Left lung (tissue), 14 donors: Measurements from ENCODE around the gene DIRAS1. TPM values are rescaled to one million over a fixed set of nuclear protein-coding genes. Genes with fewer than 3 reads are reported as not detected.
A peak's percentile ranks its signal among the peaks of the same experiment; 100 is the strongest.

Experiments
- ATAC-seq: fragments of 200-7000 bp; cut with Tn5 transposase; one replicate; pipeline ENCODE4 v1.9.1; 2020; ENCODE audit warnings: moderate library complexity
- DNase-seq, 4 donors: peaks; one replicate each; pipeline ENCODE4 v3.0.0-alpha.2; 2013 to 2020
- H3K27ac ChIP-seq, 2 donors: fragments of 200-600 bp; sonication (generic) in 1 of 2; one replicate each; pipeline versions ENCODE4 v1.5.0 to v1.8.0; 2020 to 2021
- H3K27me3 ChIP-seq, 2 donors: fragments of 200-600 bp; sonication (generic) in 1 of 2; one replicate each; pipeline versions ENCODE4 v1.5.0 to v1.8.0; 2020 to 2021
- H3K36me3 ChIP-seq, 2 donors: fragments of 200-600 bp; sonication (generic) in 1 of 2; one replicate each; pipeline versions ENCODE4 v1.5.0 to v1.8.0; 2020 to 2021
- H3K4me1 ChIP-seq, 2 donors: fragments of 200-600 bp; one replicate each; pipeline ENCODE4 v1.8.0; 2021
- H3K4me3 ChIP-seq, 2 donors: fragments of 200-600 bp; sonication (generic) in 1 of 2; one replicate each; pipeline versions ENCODE4 v1.5.0 to v1.8.0; 2020 to 2021; ENCODE audit warnings: mild to moderate bottlenecking in 1 of 2
- H3K9me3 ChIP-seq, 2 donors: fragments of 200-600 bp; sonication (generic) in 1 of 2; one replicate each; pipeline versions ENCODE4 v1.5.0 to v1.8.0; 2020 to 2021
- CTCF ChIP-seq, 2 donors: fragments of 200-600 bp; sonication (generic) in 1 of 2; IDR thresholded peaks; one replicate each; pipeline versions ENCODE4 v1.5.0 to v1.8.0; 2021; ENCODE audit warnings: antibody characterized with exemption in 2 of 2
- intact Hi-C, 2 donors: fragments of 100-400 bp; cut with DNase I; formaldehyde crosslinking; loops; one replicate each; pipeline versions ENCODE4 v1.11.2 to v1.14.2; 2022
- long read RNA-seq, 12 donors: library from polyadenylated mRNA in 2 of 12; unstranded in 2 of 12; transcript quantifications; one replicate each; pipeline ENCODE4 v2.0.0 and lab custom pipeline, GENCODE V29; 2019 to 2026
- polyA plus RNA-seq, 6 donors: library from polyadenylated mRNA; unstranded; fragments of 120-200 nt; gene quantifications; one replicate each; pipeline ENCODE4 v1.2.1, GENCODE V29; 2013; ENCODE audit not compliant: insufficient read length in 6 of 6
- total RNA-seq, 2 donors: library from RNA; stranded (reverse); fragmentation: NEBNext Ultra II Directional; extraction: Animal tissue kit (Norgen Biotek cat#: 25700); gene quantifications; one replicate each; pipeline ENCODE4 v1.2.1, GENCODE V29; 2021
- donor health status: DM: no; HTN: yes; CAD: no.
- donor health status: DM: no; HTN: no; CAD: no.

The DIRAS1 gene
- total RNA-seq (1 to 10 TPM in 1 of 2 donors, under 1 TPM in 1; 0.71 to 2.0 TPM), polyA plus RNA-seq (1 to 10 TPM in 5 of 6 donors, under 1 TPM in 1; 0.93 to 4.1 (median 1.5) TPM)
- long read RNA-seq, donor 1, partial matches to known transcripts: 0 of 1 reads
- long read RNA-seq, donor 1, other reads (novel, unspliced or antisense): 0 of 1 reads
- long read RNA-seq, donor 2, partial matches to known transcripts: 0 of 3 reads
- long read RNA-seq, donor 2, other reads (novel, unspliced or antisense): 0 of 3 reads
- long read RNA-seq, donor 3, partial matches to known transcripts: 0 of 3 reads
- long read RNA-seq, donor 3, other reads (novel, unspliced or antisense): 0 of 3 reads
- long read RNA-seq, donor 4, partial matches to known transcripts: 0 of 1 reads
- long read RNA-seq, donor 4, other reads (novel, unspliced or antisense): 0 of 1 reads
- long read RNA-seq, donor 5, partial matches to known transcripts: 0 of 1 reads
- long read RNA-seq, donor 5, other reads (novel, unspliced or antisense): 0 of 1 reads
- long read RNA-seq, donor 6: 0 reads
- long read RNA-seq, donor 7: 0 reads
- long read RNA-seq, donor 8, partial matches to known transcripts: 0 of 1 reads
- long read RNA-seq, donor 8, other reads (novel, unspliced or antisense): 0 of 1 reads
- long read RNA-seq, donor 9: 0 reads
- long read RNA-seq, donor 10: 0 reads
- long read RNA-seq, donor 11: 0 reads
- long read RNA-seq, donor 12, partial matches to known transcripts: 0 of 1 reads
- long read RNA-seq, donor 12, other reads (novel, unspliced or antisense): 0 of 1 reads

- no peak for ATAC-seq
- Histone ChIP-seq H3K9me3 (no peaks in the 10 kb centered on the region), H3K27ac (no peak within 1 kb of the TSS), H3K4me1 (peaks cover 2 to 8% of the 10 kb centered on the region in 2 donors), H3K36me3 (no peaks in the 10 kb centered on the region), H3K4me3 (peak within 1 kb of the TSS; percentile 9 to 17), H3K27me3 (peaks cover 22 to 84% of the 10 kb centered on the region in 2 donors)
- DNase-seq: no peak
- no peak for TF ChIP-seq CTCF (IDR thresholded peaks at IDR 0.05)
- intact Hi-C loops: no loop called here
Measured at GRCh38 chr19:2720777-2721569, at the start of gene DIRAS1. TSS of gene DIRAS1 (minus strand) at chr19:2721372. CDS start at chr19:2717806, 3,566 bp downstream.

- ATAC-seq (peak; percentile 33), DNase-seq (peak in 2 of 4 donors; percentile 69 to 87)
- H3K9me3 ChIP-seq: no peaks in the 10 kb centered on the region
- H3K27ac ChIP-seq: peak overlapping the region in 1 of 2 donors; percentile 45
- H3K36me3 ChIP-seq: peaks cover 0 to 46% of the 10 kb centered on the region in 2 donors
- H3K4me3 ChIP-seq: no peak overlapping the region
- H3K27me3 ChIP-seq: no peaks in the 10 kb centered on the region
- TF ChIP-seq CTCF (IDR thresholded peaks at IDR 0.05): no peak
- peaks cover 0 to 27% of the 10 kb centered on the region in 2 donors for H3K4me1 ChIP-seq
- intact Hi-C loops: no loop called here
Measured at GRCh38 chr19:2770055-2771013, 49.2 kb upstream of the DIRAS1 start.

- Histone ChIP-seq H3K4me3 (no peak overlapping the region), H3K27ac (no peak overlapping the region), H3K27me3 (no peaks in the 10 kb centered on the region), H3K36me3 (peaks cover 0 to 57% of the 10 kb centered on the region in 2 donors), H3K4me1 (peaks cover 0 to 16% of the 10 kb centered on the region in 2 donors), H3K9me3 (no peaks in the 10 kb centered on the region)
- no peak for DNase-seq
- no peak for TF ChIP-seq CTCF (IDR thresholded peaks at IDR 0.05)
- intact Hi-C loops: no loop called here
- ATAC-seq: no peak
Measured at GRCh38 chr19:2769218-2769617, 48.0 kb upstream of the DIRAS1 start.

- no peaks in the 10 kb centered on the region for H3K9me3 ChIP-seq
- no peak overlapping the region for H3K4me3 ChIP-seq
- ATAC-seq (no peak), DNase-seq (no peak)
- TF ChIP-seq CTCF (IDR thresholded peaks at IDR 0.05): no peak
- intact Hi-C loops: no loop called here
- H3K36me3 ChIP-seq: peaks cover 0 to 64% of the 10 kb centered on the region in 2 donors
- no peak overlapping the region for H3K27ac ChIP-seq
- no peaks in the 10 kb centered on the region for H3K27me3 ChIP-seq
- peaks cover 0 to 11% of the 10 kb centered on the region in 2 donors for H3K4me1 ChIP-seq
Measured at GRCh38 chr19:2768365-2769132, 47.4 kb upstream of the DIRAS1 start.
